Liver (tissue), 9 donors: ENCODE results near the gene KCNMB1. TPM values are rescaled to one million over a fixed set of nuclear protein-coding genes. Genes with fewer than 3 reads are reported as not detected.
A peak's percentile ranks its signal among the peaks of the same experiment; 100 is the strongest.

Experiments
- DNase-seq: peaks from one replicate; pipeline ENCODE4 v3.0.0-alpha.2; 2017; ENCODE audit warnings: low spot score
- H3K27ac ChIP-seq, 2 donors: one replicate each; pipeline ENCODE4 v1.7.0; 2013; ENCODE audit warnings: inconsistent platforms in 2 of 2, low read length in 2 of 2, control low read depth in 1 of 2, low read depth in 1 of 2, mild to moderate bottlenecking in 1 of 2
- H3K27me3 ChIP-seq, 4 donors: one replicate each; pipeline versions ENCODE4 v1.6.1 to v1.7.0; 2013; ENCODE audit warnings: low read length in 3 of 4, inconsistent platforms in 1 of 4, mild to moderate bottlenecking in 1 of 4, moderate library complexity in 1 of 4; ENCODE audit not compliant: control insufficient read depth in 4 of 4, insufficient read depth in 4 of 4
- H3K36me3 ChIP-seq, 4 donors: one replicate each; pipeline versions ENCODE4 v1.6.1 to v1.7.0; 2013; ENCODE audit warnings: low read length in 3 of 4, mild to moderate bottlenecking in 3 of 4, low read depth in 1 of 4, moderate library complexity in 1 of 4; ENCODE audit not compliant: control insufficient read depth in 4 of 4, insufficient read depth in 3 of 4
- H3K4me1 ChIP-seq, 4 donors: one replicate each; pipeline versions ENCODE4 v1.6.1 to v1.7.0; 2013; ENCODE audit warnings: low read length in 3 of 4, mild to moderate bottlenecking in 3 of 4, moderate library complexity in 1 of 4; ENCODE audit not compliant: control insufficient read depth in 4 of 4, insufficient read depth in 4 of 4
- H3K4me3 ChIP-seq, 3 donors: one replicate each; pipeline versions ENCODE4 v1.6.1 to v1.7.0; 2013; ENCODE audit warnings: low read length in 3 of 3, control low read depth in 1 of 3, low read depth in 1 of 3, mild to moderate bottlenecking in 1 of 3
- H3K9ac ChIP-seq, 2 donors: one replicate each; pipeline ENCODE4 v1.7.0; 2013; ENCODE audit warnings: low read length in 2 of 2, mild to moderate bottlenecking in 2 of 2, moderate library complexity in 2 of 2, control low read depth in 1 of 2, low read depth in 1 of 2
- H3K9me3 ChIP-seq, 4 donors: one replicate each; pipeline versions ENCODE4 v1.6.1 to v1.7.0; 2013; ENCODE audit warnings: low read length in 3 of 4; ENCODE audit not compliant: control insufficient read depth in 4 of 4
- CTCF ChIP-seq: fragments of 150-350 bp; IDR thresholded peaks from 2 replicates; pipeline ENCODE4 v1.5.1; 2017; ENCODE audit warnings: improper control_type of control experiment, low read depth, low read length; ENCODE audit not compliant: missing input control
- EGR1 ChIP-seq, 2 donors: IDR thresholded peaks; 2 replicates each; pipeline ENCODE4 v1.6.1; 2016 to 2018; ENCODE audit warnings: antibody characterized with exemption in 2 of 2, low read depth in 2 of 2
- HNF4A ChIP-seq, 2 donors: conservative IDR thresholded peaks; 2 replicates each; pipeline ENCODE4 v1.6.1; 2016; ENCODE audit warnings: antibody characterized with exemption in 2 of 2, mild to moderate bottlenecking in 2 of 2
- HNF4G ChIP-seq: IDR thresholded peaks from 2 replicates; pipeline ENCODE4 v1.6.1; 2016; ENCODE audit warnings: antibody characterized with exemption
- MAX ChIP-seq: IDR thresholded peaks from 2 replicates; pipeline ENCODE4 v1.6.1; 2016; ENCODE audit warnings: antibody characterized with exemption
- NR2F2 ChIP-seq: IDR thresholded peaks from 2 replicates; pipeline ENCODE4 v1.6.1; 2016; ENCODE audit warnings: antibody characterized with exemption
- RAD21 ChIP-seq, 2 donors: IDR thresholded peaks; 2 replicates each; pipeline ENCODE4 v1.6.1; 2016; ENCODE audit warnings: antibody characterized with exemption in 2 of 2, mild to moderate bottlenecking in 2 of 2
- RXRA ChIP-seq, 2 donors: IDR thresholded peaks; 2 replicates each; pipeline ENCODE4 v1.6.1; 2017 to 2018; ENCODE audit warnings: antibody characterized with exemption in 2 of 2, mild to moderate bottlenecking in 1 of 2
- SP1 ChIP-seq: IDR thresholded peaks from 2 replicates; pipeline ENCODE4 v1.6.1; 2018; ENCODE audit warnings: antibody characterized with exemption, mild to moderate bottlenecking
- TAF1 ChIP-seq: conservative IDR thresholded peaks from 2 replicates; pipeline ENCODE4 v1.6.1; 2016; ENCODE audit warnings: antibody characterized with exemption, mild to moderate bottlenecking
- YY1 ChIP-seq: IDR thresholded peaks from 2 replicates; pipeline ENCODE4 v1.6.1; 2016; ENCODE audit warnings: antibody characterized with exemption, mild to moderate bottlenecking
- ZBTB33 ChIP-seq: IDR thresholded peaks from 2 replicates; pipeline ENCODE4 v1.6.1; 2016; ENCODE audit warnings: antibody characterized with exemption
- WGBS: extraction: QIAGEN DNeasy Blood & Tissue Kit; methylation state at CpG from one replicate; pipeline ENCODE4 v1.1.7; 2013; 5-methylcytosine and 5-hydroxymethylcytosine counted together
- polyA plus RNA-seq, 2 donors: library from polyadenylated mRNA; stranded (reverse) in 1 of 2; unstranded in 1 of 2; fragments of 200-250 nt in 1 of 2; fragments of >200 nt in 1 of 2; fragmentation: Nextera tagmentation in 1 of 2; extraction: Ambion mirVana in 1 of 2; gene quantifications; one replicate each; pipeline versions ENCODE4 v1.2.1 to v1.2.3, GENCODE V29; 2013 to 2015
- total RNA-seq, 2 donors: library from RNA; depleted of rRNA; stranded (reverse); fragments of >200 nt; gene quantifications; one replicate each; pipeline ENCODE4 v1.2.3, GENCODE V29; 2014
- TF ChIP-seq, protein P1 (sequence below): IDR thresholded peaks from 2 replicates; pipeline ENCODE4 v1.6.1; 2016; ENCODE audit warnings: antibody characterized with exemption
- donor health status: healthy.
- donor health status: healthy.
- donor health status: healthy.
- donor health status: healthy.
- donor health status: healthy.

Gene KCNMB1
- total and polyA plus RNA-seq, 4 donors: 0.04 to 0.31 (median 0.20) TPM

DNA sequence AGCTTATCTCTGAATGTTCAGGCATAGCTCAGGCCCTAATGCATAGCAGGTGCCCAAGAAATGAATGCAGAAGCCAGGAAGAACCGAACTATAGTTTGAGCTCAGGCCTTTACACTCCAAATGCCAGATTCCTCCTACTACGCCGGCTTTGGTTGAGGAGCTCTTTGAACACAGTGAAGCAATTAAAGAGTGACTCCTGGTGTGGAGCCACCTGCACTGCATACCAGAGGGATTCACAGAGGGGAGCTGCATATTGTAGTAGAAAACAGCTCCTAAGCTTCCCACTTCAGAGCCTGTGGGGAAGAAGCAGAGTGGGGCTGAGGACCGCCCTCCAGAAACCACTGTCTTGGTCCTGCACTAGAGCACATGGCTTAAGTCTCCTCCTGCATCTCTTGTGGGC lies 14.5 kb upstream of the KCNMB1 start:
- H3K4me3 ChIP-seq: no peak overlapping the region
- no peak for DNase-seq
- H3K9me3 ChIP-seq: no peaks in the 10 kb centered on the region
- H3K36me3 ChIP-seq: no peaks in the 10 kb centered on the region
- TF ChIP-seq MAX: no peak
- TF ChIP-seq TAF1: no peak
- TF ChIP-seq RAD21 (IDR thresholded peaks at IDR 0.05): peak in 1 of 2 donors; percentile 9
- TF ChIP-seq, protein P1, sequence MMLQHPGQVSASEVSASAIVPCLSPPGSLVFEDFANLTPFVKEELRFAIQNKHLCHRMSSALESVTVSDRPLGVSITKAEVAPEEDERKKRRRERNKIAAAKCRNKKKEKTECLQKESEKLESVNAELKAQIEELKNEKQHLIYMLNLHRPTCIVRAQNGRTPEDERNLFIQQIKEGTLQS: no peak
- no peak for TF ChIP-seq HNF4G
- no peak for TF ChIP-seq YY1
- no peak for TF ChIP-seq SP1
- TF ChIP-seq CTCF: no peak
- TF ChIP-seq ZBTB33: no peak
- no peak overlapping the region for H3K27ac ChIP-seq
- no peak overlapping the region for H3K9ac ChIP-seq
- H3K27me3 ChIP-seq: no peaks in the 10 kb centered on the region
- H3K4me1 ChIP-seq: peaks cover 0 to 2% (median 0%) of the 10 kb centered on the region in 4 donors
- 73% methylated on average over 4 of the region's 4 CpGs for WGBS

GRCh38 chr5:170402508-170402907 lies 13.3 kb upstream of the KCNMB1 start:
- Histone ChIP-seq H3K27ac (no peak overlapping the region), H3K36me3 (no peaks in the 10 kb centered on the region), H3K4me1 (peaks cover 0 to 2% (median 0%) of the 10 kb centered on the region in 4 donors), H3K27me3 (no peaks in the 10 kb centered on the region), H3K9me3 (no peaks in the 10 kb centered on the region), H3K9ac (no peak overlapping the region), H3K4me3 (no peak overlapping the region)
- TF ChIP-seq RAD21 (IDR thresholded peaks at IDR 0.05) (no peak), SP1 (no peak), EGR1 (IDR thresholded peaks at IDR 0.05; ENCODE audit: low read depth in 2 of 2) (no peak), HNF4A (conservative IDR thresholded peaks at IDR 0.05) (no peak), HNF4G (no peak), RXRA (IDR thresholded peaks at IDR 0.05) (no peak), ZBTB33 (no peak), NR2F2 (no peak), CTCF (no peak)
- 89% methylated on average over 2 of the region's 2 CpGs for WGBS
- no peak for DNase-seq
